ENCODE data around the gene CTIF.

Gene CTIF

DNA sequence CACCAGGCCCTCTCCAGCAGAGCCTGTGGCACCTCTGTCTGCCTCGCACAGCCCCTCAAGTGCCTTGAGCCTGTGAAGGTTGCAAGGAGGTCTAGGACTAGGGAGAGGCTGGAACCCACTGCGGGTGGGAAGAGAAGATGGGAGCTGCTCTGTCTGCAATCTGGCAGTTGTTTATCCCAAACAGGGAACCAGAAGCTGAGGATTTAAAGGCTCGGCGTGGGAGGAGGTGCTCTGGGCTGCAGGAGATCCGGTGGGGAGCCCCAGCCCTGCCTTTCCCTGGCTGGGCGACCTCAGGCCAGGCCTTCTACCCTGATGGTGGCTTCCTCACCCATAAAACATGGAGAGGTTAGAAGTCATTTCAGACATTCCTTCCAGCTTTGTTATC is 237.8 kb downstream of the CTIF start:
- no peak for DNase-seq
- Histone ChIP-seq H3K79me2 (ENCODE audit: low read length) (0 out of 2 replicates have a peak, but pooled peaks cover 5% of the 10 kb centered on the region), H3K36me3 (replicated peaks; ENCODE audit: insufficient read depth, low read length) (no peaks in the 10 kb centered on the region), H4K20me1 (ENCODE audit: insufficient read depth, low read length) (no peaks in the 10 kb centered on the region), H3K4me3 (ENCODE audit: low read length) (no peak overlapping the region), H3K27me3 (replicated peaks; ENCODE audit: insufficient read depth, low read length) (no peaks in the 10 kb centered on the region), H3K4me1 (ENCODE audit: low read length) (peaks cover 14% of the 10 kb centered on the region), H3K4me2 (ENCODE audit: low read depth, low read length) (peak overlapping the region; percentile 25; the same call in 1 of the 2 replicates), H3K9ac (ENCODE audit: low read length) (no peak overlapping the region), H3K9me2 (replicated peaks; ENCODE audit: insufficient read depth, low read length) (no peaks in the 10 kb centered on the region), H3K9me3 (replicated peaks; ENCODE audit: insufficient read depth, low read length) (no peaks in the 10 kb centered on the region), H3F3A (ENCODE audit: insufficient read depth, low read length) (no peaks in the 10 kb centered on the region), H3K27ac (ENCODE audit: low read length) (no peak overlapping the region), H2AFZ (ENCODE audit: low read length) (peak overlapping the region; percentile 17; the same call in 1 of the 2 replicates)
- TF ChIP-seq, protein P1, sequence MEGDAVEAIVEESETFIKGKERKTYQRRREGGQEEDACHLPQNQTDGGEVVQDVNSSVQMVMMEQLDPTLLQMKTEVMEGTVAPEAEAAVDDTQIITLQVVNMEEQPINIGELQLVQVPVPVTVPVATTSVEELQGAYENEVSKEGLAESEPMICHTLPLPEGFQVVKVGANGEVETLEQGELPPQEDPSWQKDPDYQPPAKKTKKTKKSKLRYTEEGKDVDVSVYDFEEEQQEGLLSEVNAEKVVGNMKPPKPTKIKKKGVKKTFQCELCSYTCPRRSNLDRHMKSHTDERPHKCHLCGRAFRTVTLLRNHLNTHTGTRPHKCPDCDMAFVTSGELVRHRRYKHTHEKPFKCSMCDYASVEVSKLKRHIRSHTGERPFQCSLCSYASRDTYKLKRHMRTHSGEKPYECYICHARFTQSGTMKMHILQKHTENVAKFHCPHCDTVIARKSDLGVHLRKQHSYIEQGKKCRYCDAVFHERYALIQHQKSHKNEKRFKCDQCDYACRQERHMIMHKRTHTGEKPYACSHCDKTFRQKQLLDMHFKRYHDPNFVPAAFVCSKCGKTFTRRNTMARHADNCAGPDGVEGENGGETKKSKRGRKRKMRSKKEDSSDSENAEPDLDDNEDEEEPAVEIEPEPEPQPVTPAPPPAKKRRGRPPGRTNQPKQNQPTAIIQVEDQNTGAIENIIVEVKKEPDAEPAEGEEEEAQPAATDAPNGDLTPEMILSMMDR (IDR thresholded peaks at IDR 0.05; ENCODE audit: low read length) = no peak
- TF ChIP-seq EZH2 (optimal IDR thresholded peaks at IDR 0.05; ENCODE audit: low read depth, low read length) (no peak), EZH2phosphoT487 (IDR thresholded peaks at IDR 0.05; ENCODE audit: low read length) (no peak)

DNA sequence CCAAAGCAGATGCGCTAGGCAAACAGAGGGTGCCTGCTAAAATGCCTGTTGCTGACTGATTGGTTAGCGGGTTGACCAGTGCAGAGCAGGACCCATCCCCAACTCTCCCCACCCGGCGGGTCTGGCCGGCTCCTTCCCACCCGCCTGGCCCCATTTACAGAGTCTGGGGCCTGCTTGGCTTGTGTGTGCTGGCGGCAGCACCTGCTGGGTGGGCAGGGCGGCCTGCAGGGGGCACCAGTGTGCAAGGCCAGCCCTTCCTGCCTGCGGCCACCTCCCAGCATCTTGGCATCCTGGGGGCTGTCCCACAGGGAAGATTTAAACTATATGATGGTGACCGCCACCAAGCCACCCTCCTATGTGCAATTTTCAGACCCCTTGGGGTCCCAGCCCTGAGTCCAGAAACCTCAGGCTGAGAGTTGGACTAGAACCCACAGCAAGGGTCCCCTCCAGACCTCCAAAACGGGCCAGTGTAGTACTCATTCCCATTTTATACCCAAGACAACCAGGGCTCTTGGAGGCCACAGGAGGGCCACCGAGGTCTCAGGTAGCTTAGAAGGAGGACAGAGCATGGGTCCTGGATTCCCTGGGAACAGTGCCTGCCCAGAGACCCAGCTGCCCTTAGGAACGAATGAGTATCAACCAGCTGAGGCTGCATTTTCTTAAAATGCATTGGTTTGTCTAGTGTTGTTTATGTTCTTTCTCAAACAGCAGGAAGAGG is 238.4 kb downstream of the CTIF start:
- Histone ChIP-seq H3K9ac (ENCODE audit: low read length) (no peak overlapping the region), H3K9me2 (replicated peaks; ENCODE audit: insufficient read depth, low read length) (no peaks in the 10 kb centered on the region), H3K36me3 (replicated peaks; ENCODE audit: insufficient read depth, low read length) (no peaks in the 10 kb centered on the region), H3K4me1 (ENCODE audit: low read length) (peaks cover 14% of the 10 kb centered on the region), H3F3A (ENCODE audit: insufficient read depth, low read length) (no peaks in the 10 kb centered on the region), H3K4me3 (ENCODE audit: low read length) (no peak overlapping the region), H4K20me1 (ENCODE audit: insufficient read depth, low read length) (no peaks in the 10 kb centered on the region), H3K27me3 (replicated peaks; ENCODE audit: insufficient read depth, low read length) (no peaks in the 10 kb centered on the region), H3K79me2 (ENCODE audit: low read length) (0 out of 2 replicates have a peak, but pooled peaks cover 5% of the 10 kb centered on the region), H2AFZ (ENCODE audit: low read length) (peak overlapping the region; percentile 17; the same call in 1 of the 2 replicates), H3K4me2 (ENCODE audit: low read depth, low read length) (peak overlapping the region; percentile 25; the same call in 1 of the 2 replicates), H3K27ac (ENCODE audit: low read length) (no peak overlapping the region), H3K9me3 (replicated peaks; ENCODE audit: insufficient read depth, low read length) (no peaks in the 10 kb centered on the region)
- DNase-seq = peak; percentile 68
- TF ChIP-seq EZH2 (optimal IDR thresholded peaks at IDR 0.05; ENCODE audit: low read depth, low read length) = no peak
- TF ChIP-seq, protein P1 (IDR thresholded peaks at IDR 0.05; ENCODE audit: low read length) = peak; percentile 92
- TF ChIP-seq EZH2phosphoT487 (IDR thresholded peaks at IDR 0.05; ENCODE audit: low read length) = no peak

DNA sequence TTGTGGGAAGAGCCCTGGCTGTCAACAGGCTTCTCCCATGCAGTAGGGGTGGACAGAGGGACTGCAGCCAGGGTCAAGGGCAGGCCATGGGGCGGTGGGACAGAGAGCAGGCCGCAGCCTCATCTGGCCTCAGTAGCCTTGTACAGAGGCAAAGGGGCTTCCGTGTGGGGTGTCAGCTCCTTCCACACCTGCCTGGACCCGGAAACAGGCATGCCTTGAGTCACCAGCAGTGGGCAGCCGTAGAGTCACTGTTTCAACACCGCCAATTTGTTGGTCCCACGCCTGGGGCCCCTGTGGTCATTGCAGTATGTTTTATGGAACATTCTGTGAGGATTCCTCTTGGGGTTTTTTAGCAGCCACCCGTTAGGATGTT is 238.9 kb downstream of the CTIF start:
- H3K27me3 ChIP-seq (replicated peaks; ENCODE audit: insufficient read depth, low read length) = no peaks in the 10 kb centered on the region
- H3K79me2 ChIP-seq (ENCODE audit: low read length) = 0 out of 2 replicates have a peak, but pooled peaks cover 5% of the 10 kb centered on the region
- no peak overlapping the region for H3K4me2 ChIP-seq (ENCODE audit: low read depth, low read length)
- no peak overlapping the region for H3K4me3 ChIP-seq (ENCODE audit: low read length)
- H3K9ac ChIP-seq (ENCODE audit: low read length) = no peak overlapping the region
- DNase-seq = no peak
- no peaks in the 10 kb centered on the region for H3K9me2 ChIP-seq (replicated peaks; ENCODE audit: insufficient read depth, low read length)
- peaks cover 15% of the 10 kb centered on the region for H3K4me1 ChIP-seq (ENCODE audit: low read length)
- no peak overlapping the region for H2AFZ ChIP-seq (ENCODE audit: low read length)
- H3K27ac ChIP-seq (ENCODE audit: low read length) = no peak overlapping the region
- TF ChIP-seq, protein P1 (IDR thresholded peaks at IDR 0.05; ENCODE audit: low read length) = no peak
- TF ChIP-seq EZH2 (optimal IDR thresholded peaks at IDR 0.05; ENCODE audit: low read depth, low read length) (no peak), EZH2phosphoT487 (IDR thresholded peaks at IDR 0.05; ENCODE audit: low read length) (no peak)
- H3K36me3 ChIP-seq (replicated peaks; ENCODE audit: insufficient read depth, low read length) = no peaks in the 10 kb centered on the region
- H4K20me1 ChIP-seq (ENCODE audit: insufficient read depth, low read length) = no peaks in the 10 kb centered on the region
- H3F3A ChIP-seq (ENCODE audit: insufficient read depth, low read length) = no peaks in the 10 kb centered on the region
- no peaks in the 10 kb centered on the region for H3K9me3 ChIP-seq (replicated peaks; ENCODE audit: insufficient read depth, low read length)

Measured in MM.1S (cell line).